Naive B cell (primary cell): ENCODE data around the gene CCDC90B. TPM values are rescaled to one million over a fixed set of nuclear protein-coding genes. Genes with fewer than 3 reads are reported as not detected.
A peak's percentile ranks its signal among the peaks of the same experiment; 100 is the strongest.
"Not testable (repeated sequence)": the region's sequence is repeated elsewhere in the genome, so short reads cannot be mapped to it uniquely, and the experiment has no call there.

Experiments used
- ATAC-seq, 2 donors: fragments of 150-1000 bp; cut with Tn5 transposase; 2 replicates each; pipeline ENCODE4 v1.10.0; 2021; ENCODE audit warnings: low read depth in 2 of 2, mild to moderate bottlenecking in 2 of 2, moderate library complexity in 2 of 2
- DNase-seq: peaks from one replicate; pipeline ENCODE4 v3.0.0; 2022
- H3K27ac Mint-ChIP-seq, 6 donors: one replicate each; pipeline ENCODE4 v1.8.0; 2020 to 2022; ENCODE audit warnings: mild to moderate bottlenecking in 6 of 6, mixed read lengths in 6 of 6, moderate library complexity in 5 of 6, inconsistent platforms in 2 of 6
- H3K27me3 Mint-ChIP-seq, 3 donors: one replicate each; pipeline ENCODE4 v1.8.0; 2021 to 2022; ENCODE audit warnings: mixed read lengths in 3 of 3, mild to moderate bottlenecking in 1 of 3
- H3K36me3 Mint-ChIP-seq, 2 donors: one replicate each; pipeline ENCODE4 v1.8.0; 2020 to 2022; ENCODE audit warnings: mixed read lengths in 2 of 2, inconsistent platforms in 1 of 2, mild to moderate bottlenecking in 1 of 2
- H3K4me1 Mint-ChIP-seq, 3 donors: one replicate each; pipeline ENCODE4 v1.8.0; 2020 to 2022; ENCODE audit warnings: mixed read lengths in 3 of 3, inconsistent platforms in 1 of 3, mild to moderate bottlenecking in 1 of 3, moderate library complexity in 1 of 3
- H3K4me3 Mint-ChIP-seq, 8 donors: one replicate each; pipeline ENCODE4 v1.8.0; 2020 to 2022; ENCODE audit warnings: mild to moderate bottlenecking in 8 of 8, mixed read lengths in 8 of 8, moderate library complexity in 8 of 8, inconsistent platforms in 2 of 8
- H3K9me3 Mint-ChIP-seq, 7 donors: one replicate each; pipeline ENCODE4 v1.8.0; 2020 to 2022; ENCODE audit warnings: mixed read lengths in 7 of 7, mild to moderate bottlenecking in 5 of 7, inconsistent platforms in 2 of 7, moderate library complexity in 1 of 7
- polyA plus RNA-seq, 6 donors: library from polyadenylated mRNA; unstranded; fragments of 300-500 nt; fragmentation: Illumina TruSeq; gene quantifications; one replicate each; pipeline ENCODE4 v1.2.3, GENCODE V29; 2021; ENCODE audit warnings: low read depth in 6 of 6

CCDC90B gene
- polyA plus RNA-seq, 6 donors from 2014 or later: 67.5 to 106 (median 83.5) TPM

DNA sequence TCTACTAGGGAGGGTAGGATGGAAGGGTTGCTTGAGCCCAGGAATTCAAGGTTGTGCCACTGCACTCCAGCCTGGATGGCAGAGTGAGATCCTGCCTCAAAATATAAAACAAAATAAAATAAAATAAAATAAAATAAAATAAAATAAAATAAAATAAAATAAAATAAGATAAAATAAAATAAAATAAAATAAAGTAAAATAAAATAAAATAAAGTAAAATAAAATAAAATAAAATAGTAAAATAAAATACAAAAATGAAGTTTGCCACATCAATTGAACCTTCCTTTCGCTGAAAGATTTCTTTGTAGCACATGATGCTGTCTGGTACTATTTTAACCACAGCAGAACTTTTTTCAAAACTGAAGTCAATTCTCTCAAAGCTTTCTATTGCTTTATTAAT lies 22.4 kb upstream of the CCDC90B start:
- H3K4me3 Mint-ChIP-seq, DNase-seq, H3K27ac Mint-ChIP-seq, H3K4me1 Mint-ChIP-seq, H3K36me3 Mint-ChIP-seq, ATAC-seq, H3K9me3 Mint-ChIP-seq: not testable (repeated sequence)
- peaks cover 23 to 41% (median 37%) of the 10 kb centered on the region in 3 donors for H3K27me3 Mint-ChIP-seq

DNA sequence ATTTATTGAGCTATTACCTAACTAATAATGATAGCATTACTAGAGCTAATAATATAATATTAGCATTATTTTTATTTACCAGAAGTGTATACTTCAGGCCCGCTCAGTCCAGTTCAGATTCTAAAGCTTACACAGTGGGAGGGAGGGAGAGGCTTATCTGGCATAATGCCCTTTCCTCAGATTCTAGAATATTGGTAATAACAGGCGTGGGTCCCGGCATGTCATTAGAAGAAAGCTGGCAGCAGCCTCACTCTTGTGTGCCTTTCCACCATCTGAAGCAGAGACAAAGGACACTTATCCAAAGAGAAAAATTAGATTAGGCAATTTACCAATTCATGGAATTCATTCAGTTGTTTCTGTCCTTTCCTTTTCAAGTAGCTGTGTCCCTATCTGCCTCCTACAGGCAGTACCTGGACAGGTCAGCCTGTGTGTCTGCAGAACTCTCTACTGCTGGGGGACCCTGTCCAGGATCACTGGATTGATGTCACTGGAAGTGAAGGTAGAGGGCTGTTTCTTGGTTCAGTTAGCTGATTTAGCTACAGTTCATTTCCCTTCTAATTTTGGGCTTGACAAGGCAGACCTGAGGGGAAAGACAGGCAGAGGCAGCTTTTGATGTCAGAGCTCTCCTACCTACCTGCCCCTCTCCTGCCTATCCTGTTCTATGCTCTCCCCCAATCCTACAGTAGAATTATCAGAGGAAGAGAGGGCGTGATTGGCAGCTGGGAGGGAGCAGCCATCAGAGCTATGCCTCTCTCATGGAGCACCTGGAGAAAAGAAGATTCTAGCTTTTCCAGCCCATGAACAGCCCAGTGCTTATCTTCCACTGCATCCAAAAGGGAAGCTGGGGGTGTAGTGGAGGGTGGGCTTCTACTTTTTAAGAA lies 20.3 kb upstream of the CCDC90B start:
- Mint-ChIP-seq H3K4me1 (no peaks in the 10 kb centered on the region), H3K27ac (no peak overlapping the region), H3K27me3 (peaks cover 18 to 32% (median 20%) of the 10 kb centered on the region in 3 donors), H3K36me3 (no peaks in the 10 kb centered on the region), H3K4me3 (no peak overlapping the region), H3K9me3 (peaks cover 0 to 2% (median 0%) of the 10 kb centered on the region in 7 donors)
- no peak for ATAC-seq
- no peak for DNase-seq

DNA sequence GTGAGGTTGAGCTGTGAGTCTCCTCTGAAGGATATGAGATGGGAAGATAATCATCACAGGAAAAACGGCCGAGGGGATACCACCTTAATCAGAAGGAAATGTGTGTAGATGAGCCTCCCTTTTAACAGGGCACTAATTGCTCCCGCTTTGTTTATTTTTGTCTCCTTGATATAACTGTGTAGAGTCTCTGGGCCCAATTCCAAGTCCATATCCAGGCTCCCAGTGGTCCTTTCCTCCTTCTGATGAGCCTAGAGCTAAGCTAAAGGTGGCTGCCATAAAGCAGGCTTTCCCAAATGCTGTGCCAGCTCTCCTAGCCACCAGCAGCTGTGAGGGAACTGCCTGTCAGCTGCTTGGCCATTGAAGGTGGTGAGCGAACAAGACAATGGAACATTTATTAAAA lies 17.1 kb upstream of the CCDC90B start:
- Mint-ChIP-seq H3K36me3 (no peaks in the 10 kb centered on the region), H3K27ac (no peak overlapping the region), H3K27me3 (peaks cover 21 to 37% (median 23%) of the 10 kb centered on the region in 3 donors), H3K4me1 (no peaks in the 10 kb centered on the region), H3K9me3 (peaks cover 0 to 2% (median 0%) of the 10 kb centered on the region in 7 donors), H3K4me3 (no peak overlapping the region)
- ATAC-seq (no peak), DNase-seq (no peak)

DNA sequence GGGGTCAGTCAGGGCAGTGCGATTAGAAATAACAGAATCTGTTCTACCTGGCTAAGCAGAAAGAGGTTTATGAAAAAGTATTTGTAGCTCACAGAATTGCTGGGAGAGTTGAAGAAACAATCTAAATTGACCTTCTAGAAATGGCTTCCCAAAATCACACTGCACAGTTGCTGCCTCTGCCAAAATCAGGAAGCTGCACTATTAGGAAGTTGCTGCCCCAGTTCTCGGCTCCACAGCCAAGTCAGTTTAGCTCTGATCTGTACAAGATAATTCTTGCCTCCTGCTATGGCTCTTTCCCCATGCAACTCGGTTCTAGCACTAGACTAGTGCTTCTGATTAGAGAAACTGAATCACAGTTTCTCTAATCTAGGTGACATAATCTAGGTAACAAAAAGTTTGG lies 16.0 kb upstream of the CCDC90B start:
- Mint-ChIP-seq H3K9me3 (no peaks in the 10 kb centered on the region), H3K36me3 (no peaks in the 10 kb centered on the region), H3K4me3 (no peak overlapping the region), H3K4me1 (no peaks in the 10 kb centered on the region), H3K27me3 (peaks cover 13 to 34% (median 15%) of the 10 kb centered on the region in 3 donors), H3K27ac (peak overlapping the region in 2 of 6 donors; percentile 8 to 21)
- ATAC-seq (no peak), DNase-seq (no peak)

DNA sequence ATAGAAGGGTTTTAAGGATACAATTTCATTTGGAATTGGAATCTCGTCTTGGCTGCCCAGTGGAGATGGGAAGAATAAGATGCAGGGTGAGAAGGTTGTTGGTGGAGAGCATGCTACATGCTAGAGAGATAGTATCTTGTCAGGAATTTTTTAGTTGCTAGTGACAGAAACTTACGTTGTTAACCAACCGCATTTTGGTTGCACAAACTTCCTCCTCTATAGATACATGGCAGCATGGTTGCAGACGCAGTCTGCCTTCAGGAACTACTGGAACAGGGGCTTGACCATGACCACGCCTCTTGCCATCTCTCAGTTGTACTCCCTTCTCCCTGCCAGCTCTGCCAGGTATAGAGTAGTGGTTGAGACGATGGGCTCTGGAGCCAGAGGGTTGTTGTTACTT lies 13.5 kb upstream of the CCDC90B start:
- no peaks in the 10 kb centered on the region for H3K9me3 Mint-ChIP-seq
- DNase-seq (no peak), ATAC-seq (no peak)
- peaks cover 13 to 28% (median 15%) of the 10 kb centered on the region in 3 donors for H3K27me3 Mint-ChIP-seq
- H3K4me3 Mint-ChIP-seq: no peak overlapping the region
- no peaks in the 10 kb centered on the region for H3K36me3 Mint-ChIP-seq
- H3K4me1 Mint-ChIP-seq: no peaks in the 10 kb centered on the region
- no peak overlapping the region for H3K27ac Mint-ChIP-seq

DNA sequence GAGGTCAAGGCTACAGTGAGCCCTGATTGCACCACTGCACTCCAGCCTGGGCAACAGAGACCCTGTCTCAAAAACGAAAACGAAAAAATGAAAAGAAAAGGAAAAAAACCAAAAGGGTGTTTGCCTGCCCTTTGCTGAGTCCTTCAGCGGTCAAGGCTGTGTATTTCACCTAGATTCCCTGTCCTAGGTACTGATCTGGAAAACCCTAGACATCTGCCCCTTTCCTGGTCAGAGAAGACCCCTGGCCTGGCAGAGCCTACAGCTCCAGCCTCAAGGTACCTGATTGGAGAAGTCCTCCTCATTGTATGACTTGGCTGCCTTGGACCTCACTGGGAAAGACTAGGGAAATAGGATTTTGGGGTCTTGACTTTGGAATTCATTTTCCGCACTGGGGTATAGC lies 8.0 kb upstream of the CCDC90B start:
- ATAC-seq (no peak), DNase-seq (no peak)
- Mint-ChIP-seq H3K4me1 (peaks cover 7 to 9% (median 8%) of the 10 kb centered on the region in 3 donors), H3K4me3 (no peak overlapping the region), H3K9me3 (no peaks in the 10 kb centered on the region), H3K36me3 (no peaks in the 10 kb centered on the region), H3K27ac (no peak overlapping the region), H3K27me3 (peaks cover 2 to 12% (median 6%) of the 10 kb centered on the region in 3 donors)

DNA sequence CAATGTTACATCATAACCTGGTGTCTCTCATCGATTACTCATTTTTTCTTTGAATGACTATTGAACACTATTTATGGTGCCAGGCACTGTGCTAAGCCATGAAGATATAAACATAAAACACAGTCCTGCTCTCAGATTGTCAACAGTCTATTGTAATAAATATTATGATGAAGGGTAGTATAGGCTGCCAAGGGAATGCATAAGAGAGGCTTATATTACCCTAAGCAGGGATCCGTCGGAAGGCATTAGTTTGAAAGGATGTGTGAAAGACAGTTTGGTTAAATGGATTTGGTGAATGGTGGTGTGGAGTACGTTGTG lies 7.2 kb upstream of the CCDC90B start:
- Mint-ChIP-seq H3K27me3 (peaks cover 0 to 4% (median 0%) of the 10 kb centered on the region in 3 donors), H3K27ac (peak overlapping the region in 1 of 6 donors; percentile 18), H3K4me3 (no peak overlapping the region), H3K4me1 (peaks cover 7 to 13% (median 12%) of the 10 kb centered on the region in 3 donors), H3K36me3 (no peaks in the 10 kb centered on the region), H3K9me3 (no peaks in the 10 kb centered on the region)
- DNase-seq (no peak), ATAC-seq (no peak)

DNA sequence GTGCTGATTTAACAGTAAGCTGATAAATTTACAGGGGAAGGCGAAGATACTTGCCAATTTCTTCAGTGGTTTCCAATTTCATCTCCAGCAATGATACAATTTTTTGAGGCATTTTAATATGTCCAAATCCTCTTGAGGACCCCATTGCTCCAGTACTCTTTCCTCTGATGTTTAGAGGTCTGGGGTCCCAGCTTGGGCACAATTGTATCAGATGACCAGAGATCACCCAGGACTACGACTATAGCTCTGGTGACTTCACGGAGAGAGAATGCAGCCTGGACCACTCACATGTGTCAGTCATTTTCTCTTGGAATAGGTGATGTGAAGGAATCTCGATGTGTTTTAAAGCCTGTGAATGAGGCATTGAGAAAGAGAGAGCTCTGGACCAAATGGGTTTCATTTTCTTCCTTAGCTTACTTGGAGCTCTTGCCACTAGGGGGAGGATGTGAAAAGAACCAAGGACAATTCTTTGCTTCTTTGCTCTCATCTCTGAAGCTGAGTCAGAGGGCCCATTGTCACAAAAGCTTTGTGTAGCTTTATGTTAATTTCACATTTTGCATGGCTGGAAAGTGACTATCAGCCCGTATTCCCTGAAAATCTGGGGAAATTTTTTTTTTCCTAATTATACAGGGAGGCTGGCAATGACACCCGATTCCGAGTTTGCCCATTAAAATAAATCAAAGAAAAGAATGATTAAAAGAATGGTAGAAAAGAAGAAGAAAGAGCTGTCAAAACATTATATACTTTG lies 6.7 kb upstream of the CCDC90B start:
- Mint-ChIP-seq H3K27me3 (peaks cover 0 to 3% (median 0%) of the 10 kb centered on the region in 3 donors), H3K4me1 (peaks cover 7 to 13% (median 12%) of the 10 kb centered on the region in 3 donors), H3K36me3 (no peaks in the 10 kb centered on the region), H3K9me3 (no peaks in the 10 kb centered on the region), H3K4me3 (peak overlapping the region in 4 of 8 donors; percentile 13 to 57 (median 30)), H3K27ac (peak overlapping the region in 2 of 6 donors; percentile 85 to 86)
- DNase-seq (peak; percentile 30), ATAC-seq (peak; percentile 60 to 74)

DNA sequence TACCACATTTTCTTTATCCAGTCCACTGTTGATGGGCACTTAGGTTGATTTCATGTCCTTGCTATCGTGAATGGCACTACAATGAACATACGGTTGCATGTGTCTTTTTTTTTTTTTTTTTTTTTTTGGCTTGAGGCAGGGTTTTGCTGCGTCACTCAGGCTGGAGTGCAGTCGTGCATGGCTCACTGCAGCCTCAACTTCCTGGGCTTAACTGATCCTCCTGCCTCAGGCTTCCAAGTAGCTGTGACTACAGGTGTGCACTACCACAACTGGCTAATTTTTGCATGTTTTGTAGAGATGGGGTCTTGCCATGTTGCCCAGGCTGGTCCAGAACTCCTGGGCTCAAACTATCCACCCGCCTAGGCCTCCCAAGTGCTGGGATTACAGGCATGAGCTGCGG lies 1.5 kb upstream of the CCDC90B start:
- ATAC-seq: no peak
- Mint-ChIP-seq H3K4me3 (peak overlapping the region in 2 of 8 donors; percentile 32 to 41), H3K27me3 (no peaks in the 10 kb centered on the region), H3K4me1 (peaks cover 20 to 44% (median 28%) of the 10 kb centered on the region in 3 donors), H3K36me3 (no peaks in the 10 kb centered on the region), H3K9me3 (no peaks in the 10 kb centered on the region), H3K27ac (no peak overlapping the region)
- no peak for DNase-seq

DNA sequence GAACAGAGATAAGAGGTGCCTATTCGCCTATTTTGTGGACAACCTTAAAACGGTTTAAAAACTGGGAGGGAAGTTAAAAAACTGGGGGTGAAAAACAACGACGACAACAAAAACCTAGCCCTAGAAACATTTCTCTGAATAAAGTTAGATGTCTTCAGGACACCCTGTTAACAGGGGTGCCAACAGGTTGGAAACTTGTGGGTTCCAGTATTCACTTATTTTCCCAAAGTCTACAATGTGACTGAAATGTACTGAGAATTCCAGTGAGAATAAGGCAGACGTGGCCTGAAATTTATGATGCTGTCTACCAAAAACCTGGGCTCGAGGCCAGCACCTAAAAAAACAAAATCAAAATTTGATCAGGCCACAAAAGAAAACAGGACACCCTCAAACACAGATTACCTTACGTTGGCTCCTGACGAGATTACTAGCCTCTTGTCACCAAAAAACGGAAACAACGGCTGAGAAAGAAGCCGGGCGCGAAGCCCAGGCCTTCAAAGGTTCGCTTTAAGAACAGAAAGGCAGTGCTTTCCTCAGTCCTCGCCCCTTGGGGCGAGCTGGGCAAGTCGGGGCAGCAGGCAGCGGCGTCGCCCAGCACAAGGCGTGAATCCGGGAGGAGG lies 906 bp downstream of the CCDC90B start:
- Mint-ChIP-seq H3K27me3 (no peaks in the 10 kb centered on the region), H3K4me1 (peaks cover 28 to 51% (median 40%) of the 10 kb centered on the region in 3 donors), H3K27ac (peak overlapping the region; percentile 98 to 100 (median 99)), H3K4me3 (peak overlapping the region; percentile 96 to 100 (median 98)), H3K9me3 (no peaks in the 10 kb centered on the region), H3K36me3 (peaks cover 5 to 6% of the 10 kb centered on the region in 2 donors)
- DNase-seq (peak; percentile 2), ATAC-seq (peak; percentile 29 to 37)

DNA sequence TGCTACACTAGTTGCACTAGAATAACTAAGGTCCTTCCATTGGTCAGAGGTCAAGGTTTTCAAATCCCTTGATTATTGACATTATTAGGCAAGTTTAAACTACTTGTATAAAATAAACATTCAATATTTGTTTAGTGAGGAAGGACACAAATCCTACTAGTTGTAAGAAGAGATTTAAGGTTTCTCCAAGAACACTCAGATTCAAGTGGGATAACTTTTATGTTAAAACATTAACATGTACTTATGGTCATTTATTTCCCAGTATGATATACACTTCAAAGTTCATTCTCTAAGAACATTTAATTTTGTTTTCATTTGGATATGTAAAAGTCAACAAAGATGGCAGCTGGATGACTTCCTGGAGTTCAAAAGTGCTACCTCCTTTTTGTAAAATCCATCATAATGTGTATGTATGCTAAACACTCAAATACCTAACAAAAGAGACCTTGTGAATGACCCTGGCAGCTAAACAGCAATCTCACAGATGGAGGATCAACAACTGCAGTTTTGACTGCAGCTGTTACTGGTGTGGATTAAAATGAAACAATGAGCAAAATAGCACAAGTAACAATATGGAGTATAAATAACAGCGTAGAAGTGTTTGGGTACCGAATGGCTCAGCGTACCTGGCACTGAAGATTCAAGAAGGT lies 1.5 kb downstream of the CCDC90B start:
- no peaks in the 10 kb centered on the region for H3K27me3 Mint-ChIP-seq
- peak overlapping the region; percentile 96 to 100 (median 98) for H3K4me3 Mint-ChIP-seq
- ATAC-seq: no peak
- H3K4me1 Mint-ChIP-seq: peaks cover 31 to 51% (median 44%) of the 10 kb centered on the region in 3 donors
- H3K36me3 Mint-ChIP-seq: peaks cover 8 to 13% of the 10 kb centered on the region in 2 donors
- peak overlapping the region; percentile 98 to 100 (median 99) for H3K27ac Mint-ChIP-seq
- no peak for DNase-seq
- H3K9me3 Mint-ChIP-seq: no peaks in the 10 kb centered on the region

DNA sequence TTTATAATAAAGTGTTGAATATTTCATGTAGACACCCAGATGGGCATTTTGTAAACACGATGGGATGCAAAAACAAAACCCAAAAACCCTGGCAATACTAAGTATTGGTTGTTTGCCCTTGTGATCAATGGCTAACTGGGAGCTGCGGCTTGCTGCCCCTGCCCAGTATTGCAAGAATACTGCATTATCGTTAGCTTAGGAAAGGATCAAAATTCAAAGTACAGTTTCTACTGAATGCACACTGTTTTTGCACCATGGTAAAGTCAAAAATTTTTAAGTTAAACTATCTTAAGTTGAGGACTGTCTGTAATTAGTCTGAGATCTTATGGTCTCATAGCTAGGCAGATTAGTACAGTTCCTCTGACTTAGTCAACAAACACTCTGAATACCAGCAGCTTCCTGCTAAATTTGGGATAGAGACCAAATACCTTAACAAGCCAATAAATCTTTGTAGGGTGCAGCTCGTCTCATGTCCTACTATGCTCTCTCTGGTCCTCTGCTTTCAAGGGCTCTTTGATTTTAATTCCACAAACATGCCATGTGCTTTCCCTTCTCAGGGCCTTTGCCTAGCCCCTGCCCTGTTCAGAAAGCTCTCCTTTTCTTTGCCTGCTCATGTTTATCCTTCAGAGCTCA lies 4.0 kb downstream of the CCDC90B start:
- DNase-seq (no peak), ATAC-seq (no peak)
- Mint-ChIP-seq H3K4me1 (peaks cover 25 to 44% (median 35%) of the 10 kb centered on the region in 3 donors), H3K27me3 (no peaks in the 10 kb centered on the region), H3K36me3 (peaks cover 12 to 18% of the 10 kb centered on the region in 2 donors), H3K4me3 (peak overlapping the region in 3 of 8 donors; percentile 16 to 53 (median 49)), H3K9me3 (no peaks in the 10 kb centered on the region), H3K27ac (peak overlapping the region in 2 of 6 donors; percentile 34 to 84)
